ENCODE data around the gene SYCP2.

DNA sequence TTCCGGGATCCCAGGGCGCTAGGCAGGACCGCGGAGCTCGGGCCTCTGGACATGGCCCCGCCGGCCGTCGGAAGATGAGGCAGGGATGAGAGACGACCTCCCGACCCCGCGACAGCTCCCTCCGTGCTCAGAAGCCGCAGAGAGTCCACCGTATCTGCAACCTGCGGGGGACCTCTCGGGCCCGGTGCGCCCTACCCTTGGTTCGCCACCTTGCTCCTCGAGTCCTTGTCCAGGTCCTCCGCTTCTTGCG lies 6.4 kb upstream of the SYCP2 start:
- TF ChIP-seq YY1 (IDR thresholded peaks at IDR 0.05; ENCODE audit: insufficient read depth, insufficient read length) (no peak), ZNF274 (IDR thresholded peaks at IDR 0.05; ENCODE audit: low read depth, low read length) (no peak), SUZ12 (IDR thresholded peaks at IDR 0.05; ENCODE audit: extremely low read depth, insufficient read depth, insufficient read length) (no peak)
